ENCODE results near the gene LRRC75A. TPM values are rescaled to one million over a fixed set of nuclear protein-coding genes. Genes with fewer than 3 reads are reported as not detected.

Gene LRRC75A
- total and polyA plus RNA-seq, 2 of the 13 experiments (the other 11 are each of a cell fraction or from before 2014, with no cell fraction given) = 0.03 TPM; not detected in 1

- no peak for TF ChIP-seq ZNF407 (CRISPR knock-in tag; IDR thresholded peaks at IDR 0.05; ENCODE audit: not compliant biosample characterization)
- no peak for TF ChIP-seq ZNF331 (CRISPR knock-in tag; IDR thresholded peaks at IDR 0.05)
- no peak for TF ChIP-seq ZFP90 (CRISPR knock-in tag; IDR thresholded peaks at IDR 0.05; ENCODE audit: borderline replicate concordance)
- TF ChIP-seq ZNF280B (CRISPR knock-in tag; IDR thresholded peaks at IDR 0.05; ENCODE audit: borderline replicate concordance) = no peak
- no peak for TF ChIP-seq THAP8 (CRISPR knock-in tag; IDR thresholded peaks at IDR 0.05; ENCODE audit: borderline replicate concordance)
- TF ChIP-seq HDAC6 (IDR thresholded peaks at IDR 0.05; ENCODE audit: low read depth, low read length) = no peak
Measured at GRCh38 chr17:16488968-16489337, 3.0 kb downstream of the LRRC75A start (continued).
